SU-DHL-6 (cell line): Measurements from ENCODE around the gene CACNA2D4.

Experiments used
- CTCF ChIP-seq: fragments of 200-600 bp; sonication (generic); IDR thresholded peaks from one replicate; pipeline ENCODE4 v1.5.1; 2017; ENCODE audit warnings: antibody characterized with exemption, mild to moderate bottlenecking, low read length, moderate library complexity; ENCODE audit not compliant: insufficient read depth, poor library complexity, severe bottlenecking
- EZH2phosphoT487 ChIP-seq: fragments of 200-600 bp; sonication (generic), shearing (Covaris generic); conservative IDR thresholded peaks from 2 replicates; pipeline ENCODE4 v1.6.1; 2018; ENCODE audit warnings: mild to moderate bottlenecking, antibody characterized with exemption, low read length, moderate library complexity, mixed read lengths

DNA sequence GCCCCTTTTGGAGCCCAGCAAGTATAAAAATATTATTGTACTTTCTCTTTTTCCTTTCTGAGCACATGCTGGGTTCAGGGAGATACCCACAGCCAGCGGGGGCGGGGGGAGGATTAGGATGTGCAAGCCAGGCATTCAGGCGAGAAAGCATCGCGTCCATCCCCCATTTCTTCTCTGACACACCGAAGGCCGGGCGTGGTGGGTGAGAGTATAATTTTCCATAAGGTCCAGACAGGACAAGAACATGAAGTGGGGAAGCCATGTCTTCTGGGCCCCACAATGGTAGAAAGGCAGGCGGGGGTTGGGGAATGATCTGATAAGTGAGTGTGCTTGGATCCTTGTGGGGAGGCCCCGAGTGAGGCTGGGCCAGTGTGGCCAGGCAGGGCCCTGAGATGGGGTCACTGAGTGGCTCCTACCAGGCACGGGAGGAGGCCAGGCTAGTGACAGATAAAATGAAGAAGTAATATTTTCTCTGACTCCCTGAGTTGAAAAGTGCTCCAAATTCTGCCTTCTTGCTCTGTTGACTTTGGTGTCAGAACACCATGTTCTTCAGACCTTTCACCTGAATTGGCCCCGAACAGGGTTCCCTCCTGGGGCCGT is 108.8 kb downstream of the CACNA2D4 start:
- TF ChIP-seq CTCF (no peak), EZH2phosphoT487 (no peak)
